WTC11 (cell line): ENCODE data around the gene GAB2.

ENCODE experiments used
- ETV6 ChIP-seq: sonication (generic); formaldehyde crosslinking; IDR thresholded peaks from 2 replicates; pipeline ENCODE4 v1.8.1; 2022; ENCODE audit warnings: mild to moderate bottlenecking, missing genetic modification reagents
- KAT7 ChIP-seq: sonication (generic); formaldehyde crosslinking; IDR thresholded peaks from 2 replicates; pipeline ENCODE4 v1.8.1; 2023; ENCODE audit warnings: missing genetic modification reagents, mild to moderate bottlenecking, borderline replicate concordance
- NFATC4 ChIP-seq: fragments of 250-450 bp; sonication (Bioruptor Pico); IDR thresholded peaks from 2 replicates; pipeline ENCODE4 v1.9.0; 2021; ENCODE audit warnings: mild to moderate bottlenecking
- NR2C2 ChIP-seq: sonication (generic); formaldehyde crosslinking; IDR thresholded peaks from 2 replicates; pipeline ENCODE4 v1.8.0; 2022; ENCODE audit warnings: mild to moderate bottlenecking, missing genetic modification reagents
- NR3C1 ChIP-seq: sonication (generic); formaldehyde crosslinking; conservative IDR thresholded peaks from 2 replicates; pipeline ENCODE4 v1.8.1; 2023; ENCODE audit warnings: low read depth, mild to moderate bottlenecking, missing genetic modification reagents
- TEAD4 ChIP-seq: sonication (generic); formaldehyde crosslinking; IDR thresholded peaks from 2 replicates; pipeline ENCODE4 v1.8.0; 2022; ENCODE audit warnings: mild to moderate bottlenecking, missing genetic modification reagents
- TP53 ChIP-seq: sonication (generic); formaldehyde crosslinking; IDR thresholded peaks from 2 replicates; pipeline ENCODE4 v1.8.1; 2023; ENCODE audit warnings: mild to moderate bottlenecking, missing genetic modification reagents
- TF ChIP-seq, protein P1 (sequence below): fragments of 200-600 bp; IDR thresholded peaks from 2 replicates; pipeline ENCODE4 v1.8.0; 2022; ENCODE audit warnings: antibody characterized with exemption
- TF ChIP-seq, protein P2 (sequence below): sonication (generic); formaldehyde crosslinking; IDR thresholded peaks from 2 replicates; pipeline ENCODE4 v1.8.0; 2022; ENCODE audit warnings: mild to moderate bottlenecking, missing genetic modification reagents
- TF ChIP-seq, protein P3 (sequence below): sonication (generic); formaldehyde crosslinking; IDR thresholded peaks from 2 replicates; pipeline ENCODE4 v1.8.1; 2023; ENCODE audit warnings: mild to moderate bottlenecking, missing genetic modification reagents
- TF ChIP-seq, protein P4 (sequence below): sonication (generic); formaldehyde crosslinking; IDR thresholded peaks from 2 replicates; pipeline ENCODE4 v1.8.1; 2023; ENCODE audit warnings: mild to moderate bottlenecking, missing genetic modification reagents, moderate library complexity
- TF ChIP-seq, protein P5 (sequence below): sonication (generic); formaldehyde crosslinking; conservative IDR thresholded peaks from 2 replicates; pipeline ENCODE4 v1.8.1; 2023; ENCODE audit warnings: mild to moderate bottlenecking, low read depth, missing genetic modification reagents, moderate library complexity

DNA sequence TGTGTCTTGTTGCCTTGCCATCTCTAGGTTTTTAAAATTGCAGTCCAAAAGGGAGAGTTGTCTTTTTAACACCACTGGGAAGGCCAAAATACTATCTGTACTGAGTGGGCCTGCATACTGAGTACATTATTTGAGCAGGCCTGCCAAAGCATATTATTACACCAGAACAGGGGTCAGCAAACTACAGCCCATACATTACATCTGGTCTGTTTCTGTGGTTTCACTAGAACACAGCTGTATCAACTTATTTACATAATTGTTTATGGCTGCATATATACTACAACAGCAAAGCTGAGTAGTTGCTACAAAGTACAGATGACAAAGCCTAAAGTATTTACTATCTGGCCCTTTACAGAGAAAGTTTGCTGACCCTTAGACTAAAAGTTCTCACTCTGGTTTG lies 154.9 kb downstream of the GAB2 start:
- TF ChIP-seq, protein P1, sequence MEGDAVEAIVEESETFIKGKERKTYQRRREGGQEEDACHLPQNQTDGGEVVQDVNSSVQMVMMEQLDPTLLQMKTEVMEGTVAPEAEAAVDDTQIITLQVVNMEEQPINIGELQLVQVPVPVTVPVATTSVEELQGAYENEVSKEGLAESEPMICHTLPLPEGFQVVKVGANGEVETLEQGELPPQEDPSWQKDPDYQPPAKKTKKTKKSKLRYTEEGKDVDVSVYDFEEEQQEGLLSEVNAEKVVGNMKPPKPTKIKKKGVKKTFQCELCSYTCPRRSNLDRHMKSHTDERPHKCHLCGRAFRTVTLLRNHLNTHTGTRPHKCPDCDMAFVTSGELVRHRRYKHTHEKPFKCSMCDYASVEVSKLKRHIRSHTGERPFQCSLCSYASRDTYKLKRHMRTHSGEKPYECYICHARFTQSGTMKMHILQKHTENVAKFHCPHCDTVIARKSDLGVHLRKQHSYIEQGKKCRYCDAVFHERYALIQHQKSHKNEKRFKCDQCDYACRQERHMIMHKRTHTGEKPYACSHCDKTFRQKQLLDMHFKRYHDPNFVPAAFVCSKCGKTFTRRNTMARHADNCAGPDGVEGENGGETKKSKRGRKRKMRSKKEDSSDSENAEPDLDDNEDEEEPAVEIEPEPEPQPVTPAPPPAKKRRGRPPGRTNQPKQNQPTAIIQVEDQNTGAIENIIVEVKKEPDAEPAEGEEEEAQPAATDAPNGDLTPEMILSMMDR = no peak
- TF ChIP-seq, protein P2, sequence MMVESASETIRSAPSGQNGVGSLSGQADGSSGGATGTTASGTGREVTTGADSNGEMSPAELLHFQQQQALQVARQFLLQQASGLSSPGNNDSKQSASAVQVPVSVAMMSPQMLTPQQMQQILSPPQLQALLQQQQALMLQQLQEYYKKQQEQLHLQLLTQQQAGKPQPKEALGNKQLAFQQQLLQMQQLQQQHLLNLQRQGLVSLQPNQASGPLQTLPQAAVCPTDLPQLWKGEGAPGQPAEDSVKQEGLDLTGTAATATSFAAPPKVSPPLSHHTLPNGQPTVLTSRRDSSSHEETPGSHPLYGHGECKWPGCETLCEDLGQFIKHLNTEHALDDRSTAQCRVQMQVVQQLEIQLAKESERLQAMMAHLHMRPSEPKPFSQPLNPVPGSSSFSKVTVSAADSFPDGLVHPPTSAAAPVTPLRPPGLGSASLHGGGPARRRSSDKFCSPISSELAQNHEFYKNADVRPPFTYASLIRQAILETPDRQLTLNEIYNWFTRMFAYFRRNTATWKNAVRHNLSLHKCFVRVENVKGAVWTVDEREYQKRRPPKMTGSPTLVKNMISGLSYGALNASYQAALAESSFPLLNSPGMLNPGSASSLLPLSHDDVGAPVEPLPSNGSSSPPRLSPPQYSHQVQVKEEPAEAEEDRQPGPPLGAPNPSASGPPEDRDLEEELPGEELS (CRISPR knock-in tag) = no peak
- TF ChIP-seq ETV6 (CRISPR knock-in tag) (no peak), NFATC4 (CRISPR knock-in tag) (no peak), TP53 (CRISPR knock-in tag) (no peak), NR2C2 (CRISPR knock-in tag) (no peak), TEAD4 (CRISPR knock-in tag) (no peak), KAT7 (CRISPR knock-in tag) (no peak), NR3C1 (CRISPR knock-in tag) (no peak)
- TF ChIP-seq, protein P3, sequence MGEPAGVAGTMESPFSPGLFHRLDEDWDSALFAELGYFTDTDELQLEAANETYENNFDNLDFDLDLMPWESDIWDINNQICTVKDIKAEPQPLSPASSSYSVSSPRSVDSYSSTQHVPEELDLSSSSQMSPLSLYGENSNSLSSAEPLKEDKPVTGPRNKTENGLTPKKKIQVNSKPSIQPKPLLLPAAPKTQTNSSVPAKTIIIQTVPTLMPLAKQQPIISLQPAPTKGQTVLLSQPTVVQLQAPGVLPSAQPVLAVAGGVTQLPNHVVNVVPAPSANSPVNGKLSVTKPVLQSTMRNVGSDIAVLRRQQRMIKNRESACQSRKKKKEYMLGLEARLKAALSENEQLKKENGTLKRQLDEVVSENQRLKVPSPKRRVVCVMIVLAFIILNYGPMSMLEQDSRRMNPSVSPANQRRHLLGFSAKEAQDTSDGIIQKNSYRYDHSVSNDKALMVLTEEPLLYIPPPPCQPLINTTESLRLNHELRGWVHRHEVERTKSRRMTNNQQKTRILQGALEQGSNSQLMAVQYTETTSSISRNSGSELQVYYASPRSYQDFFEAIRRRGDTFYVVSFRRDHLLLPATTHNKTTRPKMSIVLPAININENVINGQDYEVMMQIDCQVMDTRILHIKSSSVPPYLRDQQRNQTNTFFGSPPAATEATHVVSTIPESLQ (CRISPR knock-in tag) = no peak
- TF ChIP-seq, protein P4, sequence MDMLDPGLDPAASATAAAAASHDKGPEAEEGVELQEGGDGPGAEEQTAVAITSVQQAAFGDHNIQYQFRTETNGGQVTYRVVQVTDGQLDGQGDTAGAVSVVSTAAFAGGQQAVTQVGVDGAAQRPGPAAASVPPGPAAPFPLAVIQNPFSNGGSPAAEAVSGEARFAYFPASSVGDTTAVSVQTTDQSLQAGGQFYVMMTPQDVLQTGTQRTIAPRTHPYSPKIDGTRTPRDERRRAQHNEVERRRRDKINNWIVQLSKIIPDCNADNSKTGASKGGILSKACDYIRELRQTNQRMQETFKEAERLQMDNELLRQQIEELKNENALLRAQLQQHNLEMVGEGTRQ (CRISPR knock-in tag) = no peak
- TF ChIP-seq, protein P5, sequence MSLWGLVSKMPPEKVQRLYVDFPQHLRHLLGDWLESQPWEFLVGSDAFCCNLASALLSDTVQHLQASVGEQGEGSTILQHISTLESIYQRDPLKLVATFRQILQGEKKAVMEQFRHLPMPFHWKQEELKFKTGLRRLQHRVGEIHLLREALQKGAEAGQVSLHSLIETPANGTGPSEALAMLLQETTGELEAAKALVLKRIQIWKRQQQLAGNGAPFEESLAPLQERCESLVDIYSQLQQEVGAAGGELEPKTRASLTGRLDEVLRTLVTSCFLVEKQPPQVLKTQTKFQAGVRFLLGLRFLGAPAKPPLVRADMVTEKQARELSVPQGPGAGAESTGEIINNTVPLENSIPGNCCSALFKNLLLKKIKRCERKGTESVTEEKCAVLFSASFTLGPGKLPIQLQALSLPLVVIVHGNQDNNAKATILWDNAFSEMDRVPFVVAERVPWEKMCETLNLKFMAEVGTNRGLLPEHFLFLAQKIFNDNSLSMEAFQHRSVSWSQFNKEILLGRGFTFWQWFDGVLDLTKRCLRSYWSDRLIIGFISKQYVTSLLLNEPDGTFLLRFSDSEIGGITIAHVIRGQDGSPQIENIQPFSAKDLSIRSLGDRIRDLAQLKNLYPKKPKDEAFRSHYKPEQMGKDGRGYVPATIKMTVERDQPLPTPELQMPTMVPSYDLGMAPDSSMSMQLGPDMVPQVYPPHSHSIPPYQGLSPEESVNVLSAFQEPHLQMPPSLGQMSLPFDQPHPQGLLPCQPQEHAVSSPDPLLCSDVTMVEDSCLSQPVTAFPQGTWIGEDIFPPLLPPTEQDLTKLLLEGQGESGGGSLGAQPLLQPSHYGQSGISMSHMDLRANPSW (CRISPR knock-in tag) = no peak
